K562 (cell line): ENCODE results near the gene RNF40. TPM values are rescaled to one million over a fixed set of nuclear protein-coding genes. Genes with fewer than 3 reads are reported as not detected.

Source experiments
- ATAC-seq: fragments of 200-7000 bp; cut with Tn5 transposase; 3 replicates; pipeline ENCODE4 v1.9.1; 2020; ENCODE audit warnings: moderate library complexity
- BruUV-seq: library from RNA; stranded (reverse); fragments of 400-500 nt; replicated peaks from 2 replicates; lab custom pipeline; 2021; lab: Mats Ljungman, UMichigan
- CTCF ChIA-PET: fragments of 300-600 bp; formaldehyde crosslinking; extraction: SDS; loops from one replicate; lab custom pipeline; 2021; ENCODE audit warnings: low intra/inter-chr PET ratio; lab: Yijun Ruan, JAX
- POLR2A ChIA-PET: fragments of 300-600, 350-650 bp; sonication (Branson Sonifier 250); formaldehyde crosslinking; extraction: SDS; loops from one replicate; lab custom pipeline; 2021; ENCODE audit warnings: antibody characterized with exemption, inconsistent platforms; lab: Yijun Ruan, JAX
- DNase-seq, 4 experiments: peaks; one replicate each; pipeline versions ENCODE4 v3.0.0 to v3.0.0-alpha.2; 2011 to 2018; ENCODE audit warnings: low spot score in 3 of 4, mixed read lengths in 3 of 4; ENCODE audit errors: extremely low read depth in 1 of 4
- FAIRE-seq: peaks from 2 replicates; lab custom pipeline; 2011; peaks lifted over from hg19 to GRCh38; lab: Jason Lieb, UNC
- H2AFZ ChIP-seq: 2 replicates; pipeline ENCODE4 v1.6.0; 2011; ENCODE audit warnings: low read depth, low read length, control low read depth, inconsistent platforms
- H3K27ac ChIP-seq: fragments of 200-600 bp; 3 replicates; pipeline ENCODE4 v1.8.0; 2011; ENCODE audit warnings: low read depth, mild to moderate bottlenecking, control low read depth, inconsistent platforms, low read length, moderate library complexity, mixed read lengths; ENCODE audit errors: extremely low read depth
- H3K27me3 ChIP-seq, 2 experiments: fragments of 300-600 bp in 1 of 2; 2 replicates in 1 of 2; 3 replicates in 1 of 2; pipeline versions ENCODE4 v1.6.0 to v1.8.0; 2011; ENCODE audit warnings: inconsistent platforms in 2 of 2, low read length in 2 of 2, mild to moderate bottlenecking in 1 of 2, mixed read lengths in 1 of 2, moderate library complexity in 1 of 2; ENCODE audit not compliant: control insufficient read depth in 2 of 2, insufficient read depth in 2 of 2
- H3K36me3 ChIP-seq: fragments of 300-600 bp; 3 replicates; pipeline ENCODE4 v1.8.0; 2011; ENCODE audit warnings: mild to moderate bottlenecking, low read length, inconsistent platforms; ENCODE audit not compliant: control insufficient read depth, insufficient read depth
- H3K4me1 ChIP-seq, 2 experiments: fragments of 200-600 bp in 1 of 2; replicated peaks in 1 of 2; 2 replicates in 1 of 2; 3 replicates in 1 of 2; pipeline versions ENCODE4 v1.5.1 to v1.8.0; 2011; ENCODE audit warnings: inconsistent platforms in 2 of 2, low read length in 2 of 2, mild to moderate bottlenecking in 1 of 2, mixed read lengths in 1 of 2, moderate library complexity in 1 of 2; ENCODE audit not compliant: control insufficient read depth in 2 of 2, insufficient read depth in 2 of 2
- H3K4me2 ChIP-seq: 2 replicates; pipeline ENCODE4 v1.6.1; 2011; ENCODE audit warnings: low read length, control low read depth, inconsistent platforms, mixed read lengths; ENCODE audit not compliant: insufficient read depth
- H3K4me3 ChIP-seq: fragments of 200-600 bp; sonication (generic), shearing (Covaris generic); 2 replicates; pipeline ENCODE4 v1.5.1; 2016; ENCODE audit warnings: control low read depth, inconsistent platforms
- H3K79me2 ChIP-seq: fragments of 200-600 bp; 3 replicates; pipeline ENCODE4 v1.8.0; 2011; ENCODE audit warnings: low read length, inconsistent platforms; ENCODE audit not compliant: control insufficient read depth, insufficient read depth
- H3K9ac ChIP-seq, 2 experiments: 2 replicates each; pipeline versions ENCODE4 v1.6.0 to v1.6.1; 2011; ENCODE audit warnings: low read depth in 2 of 2, low read length in 2 of 2, control low read depth in 1 of 2, inconsistent platforms in 1 of 2, mild to moderate bottlenecking in 1 of 2, mixed read lengths in 1 of 2; ENCODE audit not compliant: insufficient read depth in 1 of 2
- H3K9me1 ChIP-seq: one replicate; pipeline ENCODE4 v1.6.0; 2011; ENCODE audit warnings: inconsistent platforms, mild to moderate bottlenecking, low read length, moderate library complexity; ENCODE audit not compliant: control insufficient read depth, insufficient read depth
- H3K9me3 ChIP-seq: replicated peaks from 2 replicates; pipeline ENCODE4 v1.5.1; 2011; ENCODE audit warnings: low read depth, low read length, inconsistent platforms; ENCODE audit not compliant: control insufficient read depth, insufficient read depth
- H4K20me1 ChIP-seq: replicated peaks from 2 replicates; pipeline ENCODE4 v1.6.1; 2011; ENCODE audit warnings: low read length, inconsistent platforms, mixed read lengths; ENCODE audit not compliant: control insufficient read depth, insufficient read depth
- BACH1 ChIP-seq: fragments of 200-800 bp; sonication (Bioruptor generic); IDR thresholded peaks from 2 replicates; pipeline ENCODE4 v1.6.1; 2016; ENCODE audit warnings: missing genetic modification characterization, missing compliant biosample characterization
- CBX1 ChIP-seq: sonication (generic); IDR thresholded peaks from 2 replicates; pipeline ENCODE4 v1.6.1; 2016; ENCODE audit warnings: antibody characterized with exemption, low read depth, mild to moderate bottlenecking
- FIP1L1 ChIP-seq: fragments of 200-400 bp; formaldehyde crosslinking; IDR thresholded peaks from 2 replicates; pipeline ENCODE4 v1.6.1; 2018; ENCODE audit warnings: mild to moderate bottlenecking, low read depth, low read length; ENCODE audit not compliant: poor library complexity, severe bottlenecking
- GATAD2B ChIP-seq: fragments of 450-650 bp; IDR thresholded peaks from 2 replicates; pipeline ENCODE4 v1.6.1; 2017; ENCODE audit warnings: mild to moderate bottlenecking, borderline replicate concordance
- RBFOX2 ChIP-seq: fragments of 200-400 bp; formaldehyde crosslinking; IDR thresholded peaks from 2 replicates; pipeline ENCODE4 v1.6.1; 2017; ENCODE audit warnings: low read depth, mild to moderate bottlenecking, low read length, moderate library complexity
- RBM15 ChIP-seq: fragments of 200-400 bp; formaldehyde crosslinking; IDR thresholded peaks from 2 replicates; pipeline ENCODE4 v1.6.1; 2018; ENCODE audit warnings: mild to moderate bottlenecking, low read length, moderate library complexity; ENCODE audit not compliant: insufficient read depth
- SAFB ChIP-seq: fragments of 200-400 bp; formaldehyde crosslinking; IDR thresholded peaks from 2 replicates; pipeline ENCODE4 v1.6.1; 2017; ENCODE audit warnings: low read depth, low read length, borderline replicate concordance
- STAG1 ChIP-seq: sonication (generic); formaldehyde crosslinking; IDR thresholded peaks from 2 replicates; pipeline ENCODE4 v1.5.0; 2020; ENCODE audit warnings: missing genetic modification reagents, borderline replicate concordance
- TCF7 ChIP-seq: sonication (generic); IDR thresholded peaks from 2 replicates; pipeline ENCODE4 v1.6.1; 2016; ENCODE audit warnings: antibody characterized with exemption, borderline replicate concordance
- ZFP30 ChIP-seq: fragments of 250-450 bp; sonication (Bioruptor Pico); IDR thresholded peaks from 2 replicates; pipeline ENCODE4 v1.8.0; 2022; ENCODE audit warnings: moderate library complexity, mild to moderate bottlenecking, inconsistent platforms, borderline replicate concordance
- ZNF232 ChIP-seq: sonication (generic); formaldehyde crosslinking; IDR thresholded peaks from 2 replicates; pipeline ENCODE4 v1.8.0; 2022; ENCODE audit warnings: mild to moderate bottlenecking, missing genetic modification reagents
- WGBS: fragments of 100-300 bp; shearing (Covaris generic); methylation state at CpG from one replicate; pipeline ENCODE4 v1.1.6; 2016; ENCODE audit warnings: low coverage, mixed read lengths; ENCODE audit not compliant: insufficient coverage; ENCODE audit errors: missing lambda C conversion rate; 5-methylcytosine and 5-hydroxymethylcytosine counted together
- in situ Hi-C: fragments of 300-500 bp; cut with MboI; formaldehyde crosslinking; loops from 4 replicates; pipeline ENCODE4 v1.15.0; 2018; ENCODE audit warnings: inconsistent platforms, mixed read lengths
- intact Hi-C: fragments of 100-400 bp; cut with micrococcal nuclease; formaldehyde crosslinking; loops from 2 replicates; pipeline ENCODE4 v1.14.2; 2022
- polyA plus RNA-seq, 8 experiments: library from polyadenylated mRNA; depleted of rRNA in 4 of 8; stranded (reverse) in 5 of 8; unstranded in 3 of 8; fragments of >200 nt; fragmentation: Nextera tagmentation in 2 of 8; fragmentation: Illumina TruSeq in 1 of 8; extraction: Ambion mirVana in 2 of 8; extraction: Trizol in 1 of 8; gene quantifications; 2 replicates each; pipeline versions ENCODE4 v1.2.1 to v1.2.3, GENCODE V29; 2011 to 2014; ENCODE audit warnings: inconsistent platforms in 1 of 8, missing spikeins in 1 of 8
- total RNA-seq, 7 experiments: library from RNA; depleted of rRNA in 6 of 7; stranded (reverse); fragments of >200 nt in 6 of 7; fragmentation: Illumina TruSeq in 2 of 7; extraction: Trizol in 2 of 7; gene quantifications; 2 replicates each; pipeline versions ENCODE4 v1.2.1 to v1.2.3, GENCODE V29; 2011 to 2021; ENCODE audit warnings: low replicate concordance in 1 of 7
- TF ChIP-seq, protein P1 (sequence below): IDR thresholded peaks from 2 replicates; pipeline ENCODE4 v1.6.1; 2011; ENCODE audit warnings: borderline replicate concordance, low read depth, mild to moderate bottlenecking, moderate library complexity, low read length; ENCODE audit not compliant: insufficient read depth, poor library complexity, severe bottlenecking
- TF ChIP-seq, protein P2 (sequence below): fragments of 450-650 bp; IDR thresholded peaks from 2 replicates; pipeline ENCODE4 v1.6.1; 2017; ENCODE audit warnings: antibody characterized with exemption
- TF ChIP-seq, protein P3 (sequence below): fragments of 450-650 bp; formaldehyde crosslinking; IDR thresholded peaks from 2 replicates; pipeline ENCODE4 v1.4.0; 2020; ENCODE audit warnings: mild to moderate bottlenecking, moderate library complexity

Gene RNF40
- total and polyA plus RNA-seq, 9 of the 15 experiments (the other 6 are each of a cell fraction or from before 2014, with no cell fraction given) = 6.2 to 129 (median 81.5) TPM

DNA sequence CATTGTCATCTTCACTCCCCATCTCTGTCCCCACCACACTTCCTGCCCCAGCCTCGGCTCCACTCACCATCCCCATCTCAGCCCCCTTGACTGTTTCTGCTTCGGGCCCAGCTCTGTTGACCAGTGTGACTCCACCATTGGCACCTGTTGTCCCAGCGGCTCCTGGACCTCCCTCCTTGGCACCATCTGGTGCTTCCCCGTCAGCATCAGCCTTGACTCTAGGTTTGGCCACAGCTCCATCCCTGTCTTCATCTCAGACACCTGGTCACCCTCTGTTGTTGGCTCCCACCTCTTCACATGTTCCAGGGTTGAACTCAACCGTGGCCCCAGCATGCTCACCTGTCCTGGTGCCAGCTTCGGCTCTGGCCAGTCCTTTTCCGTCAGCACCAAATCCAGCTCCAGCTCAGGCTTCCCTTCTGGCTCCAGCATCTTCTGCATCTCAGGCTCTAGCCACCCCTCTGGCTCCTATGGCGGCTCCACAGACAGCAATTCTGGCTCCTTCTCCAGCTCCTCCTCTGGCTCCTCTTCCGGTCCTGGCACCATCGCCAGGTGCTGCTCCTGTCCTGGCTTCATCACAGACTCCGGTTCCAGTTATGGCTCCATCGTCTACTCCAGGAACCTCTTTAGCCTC, 38.3 kb upstream of the RNF40 start (continued):
- TF ChIP-seq, protein P1, sequence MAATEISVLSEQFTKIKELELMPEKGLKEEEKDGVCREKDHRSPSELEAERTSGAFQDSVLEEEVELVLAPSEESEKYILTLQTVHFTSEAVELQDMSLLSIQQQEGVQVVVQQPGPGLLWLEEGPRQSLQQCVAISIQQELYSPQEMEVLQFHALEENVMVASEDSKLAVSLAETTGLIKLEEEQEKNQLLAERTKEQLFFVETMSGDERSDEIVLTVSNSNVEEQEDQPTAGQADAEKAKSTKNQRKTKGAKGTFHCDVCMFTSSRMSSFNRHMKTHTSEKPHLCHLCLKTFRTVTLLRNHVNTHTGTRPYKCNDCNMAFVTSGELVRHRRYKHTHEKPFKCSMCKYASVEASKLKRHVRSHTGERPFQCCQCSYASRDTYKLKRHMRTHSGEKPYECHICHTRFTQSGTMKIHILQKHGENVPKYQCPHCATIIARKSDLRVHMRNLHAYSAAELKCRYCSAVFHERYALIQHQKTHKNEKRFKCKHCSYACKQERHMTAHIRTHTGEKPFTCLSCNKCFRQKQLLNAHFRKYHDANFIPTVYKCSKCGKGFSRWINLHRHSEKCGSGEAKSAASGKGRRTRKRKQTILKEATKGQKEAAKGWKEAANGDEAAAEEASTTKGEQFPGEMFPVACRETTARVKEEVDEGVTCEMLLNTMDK = no peak
- no peak for TF ChIP-seq TCF7

- ChIA-PET CTCF (no interaction called here), POLR2A (interaction anchor here (0.5 to 3.0 kb wide), 10 partner anchors 10 to 281 kb away, joined by 3 to 19 read pairs (median 3); partner anchors contain the start of gene PHKG2)
- intact Hi-C loops (no loop called here), in situ Hi-C loops (no loop called here)
- BruUV-seq = no TSS peak
- 92% methylated on average over 15 of the region's 23 CpGs for WGBS
- 0 out of 2 replicates have a peak, but pooled peaks cover 3% of the 10 kb centered on the region for H4K20me1 ChIP-seq
- H2AFZ ChIP-seq = no peak overlapping the region
- FAIRE-seq = no peak
- H3K27ac ChIP-seq = no peak overlapping the region
- H3K4me1 ChIP-seq = peaks cover 0 to 8% of the 10 kb centered on the region in 2 experiments; a peak in 2 of 5 replicates
- H3K9me3 ChIP-seq = no peaks in the 10 kb centered on the region
- H3K79me2 ChIP-seq = peaks cover 12% of the 10 kb centered on the region; the same call in 2 of the 3 replicates
- no peak overlapping the region for H3K4me3 ChIP-seq
- no peak for DNase-seq
- no peak overlapping the region for H3K9ac ChIP-seq
- no peak for ATAC-seq
- H3K36me3 ChIP-seq = peaks cover 97% of the 10 kb centered on the region
- H3K4me2 ChIP-seq = no peak overlapping the region
- no peaks in the 10 kb centered on the region for H3K27me3 ChIP-seq
- no peaks in the 10 kb centered on the region for H3K9me1 ChIP-seq
- TF ChIP-seq RBM15 = no peak
- TF ChIP-seq SAFB = no peak
- TF ChIP-seq STAG1 (CRISPR knock-in tag) = no peak
- TF ChIP-seq, protein P2, sequence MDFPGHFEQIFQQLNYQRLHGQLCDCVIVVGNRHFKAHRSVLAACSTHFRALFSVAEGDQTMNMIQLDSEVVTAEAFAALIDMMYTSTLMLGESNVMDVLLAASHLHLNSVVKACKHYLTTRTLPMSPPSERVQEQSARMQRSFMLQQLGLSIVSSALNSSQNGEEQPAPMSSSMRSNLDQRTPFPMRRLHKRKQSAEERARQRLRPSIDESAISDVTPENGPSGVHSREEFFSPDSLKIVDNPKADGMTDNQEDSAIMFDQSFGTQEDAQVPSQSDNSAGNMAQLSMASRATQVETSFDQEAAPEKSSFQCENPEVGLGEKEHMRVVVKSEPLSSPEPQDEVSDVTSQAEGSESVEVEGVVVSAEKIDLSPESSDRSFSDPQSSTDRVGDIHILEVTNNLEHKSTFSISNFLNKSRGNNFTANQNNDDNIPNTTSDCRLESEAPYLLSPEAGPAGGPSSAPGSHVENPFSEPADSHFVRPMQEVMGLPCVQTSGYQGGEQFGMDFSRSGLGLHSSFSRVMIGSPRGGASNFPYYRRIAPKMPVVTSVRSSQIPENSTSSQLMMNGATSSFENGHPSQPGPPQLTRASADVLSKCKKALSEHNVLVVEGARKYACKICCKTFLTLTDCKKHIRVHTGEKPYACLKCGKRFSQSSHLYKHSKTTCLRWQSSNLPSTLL = no peak
- TF ChIP-seq ZNF232 (CRISPR knock-in tag) = no peak
- no peak for TF ChIP-seq BACH1 (tag)
- no peak for TF ChIP-seq CBX1
- TF ChIP-seq RBFOX2 = peak; percentile 41; the same call in 1 of the 2 replicates
- TF ChIP-seq ZFP30 (CRISPR knock-in tag) = no peak
- TF ChIP-seq FIP1L1 = no peak
- TF ChIP-seq, protein P3, sequence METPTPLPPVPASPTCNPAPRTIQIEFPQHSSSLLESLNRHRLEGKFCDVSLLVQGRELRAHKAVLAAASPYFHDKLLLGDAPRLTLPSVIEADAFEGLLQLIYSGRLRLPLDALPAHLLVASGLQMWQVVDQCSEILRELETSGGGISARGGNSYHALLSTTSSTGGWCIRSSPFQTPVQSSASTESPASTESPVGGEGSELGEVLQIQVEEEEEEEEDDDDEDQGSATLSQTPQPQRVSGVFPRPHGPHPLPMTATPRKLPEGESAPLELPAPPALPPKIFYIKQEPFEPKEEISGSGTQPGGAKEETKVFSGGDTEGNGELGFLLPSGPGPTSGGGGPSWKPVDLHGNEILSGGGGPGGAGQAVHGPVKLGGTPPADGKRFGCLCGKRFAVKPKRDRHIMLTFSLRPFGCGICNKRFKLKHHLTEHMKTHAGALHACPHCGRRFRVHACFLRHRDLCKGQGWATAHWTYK (CRISPR knock-in tag) = no peak
- TF ChIP-seq GATAD2B = no peak
These were observed 37.3 kb upstream of the RNF40 start for GRCh38 chr16:30724641-30725417.
